Stimulated activated CD8-positive, alpha-beta memory T cell treated with anti-CD3 and anti-CD28 coated beads, Interleukin-15, amount 100 ng/mL, for 4 hours (primary cell): Measurements from ENCODE around the gene CPT1B.
"Not testable (repeated sequence)": the region's sequence is repeated elsewhere in the genome, so short reads cannot be mapped to it uniquely, and the experiment has no call there.

Source experiments
- DNase-seq, 2 donors: peaks; one replicate each; pipeline ENCODE4 v3.0.0-alpha.2; 2020; ENCODE audit warnings: low read depth in 2 of 2

CPT1B gene

DNA sequence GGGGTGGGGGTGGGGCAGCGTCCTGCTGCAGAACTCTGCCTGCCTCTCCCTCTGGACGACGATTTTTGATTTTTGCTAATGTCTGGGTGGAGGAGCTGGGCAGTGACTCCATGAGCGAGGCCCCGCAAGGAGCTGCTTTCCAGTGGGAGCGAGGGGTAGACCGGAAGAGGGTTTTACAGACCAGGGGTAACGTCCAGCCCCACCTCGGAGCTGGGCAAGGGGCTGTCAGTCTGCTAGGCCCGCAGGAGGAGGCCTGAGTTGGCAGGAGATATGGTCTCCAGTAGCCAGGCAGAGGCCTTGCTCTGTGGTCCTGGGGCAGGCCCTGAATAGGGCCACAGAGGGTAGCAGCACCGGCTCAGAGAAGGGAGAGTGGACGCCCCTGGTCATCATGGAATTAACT, 31.4 kb upstream of the CPT1B start:
- DNase-seq = no peak

DNA sequence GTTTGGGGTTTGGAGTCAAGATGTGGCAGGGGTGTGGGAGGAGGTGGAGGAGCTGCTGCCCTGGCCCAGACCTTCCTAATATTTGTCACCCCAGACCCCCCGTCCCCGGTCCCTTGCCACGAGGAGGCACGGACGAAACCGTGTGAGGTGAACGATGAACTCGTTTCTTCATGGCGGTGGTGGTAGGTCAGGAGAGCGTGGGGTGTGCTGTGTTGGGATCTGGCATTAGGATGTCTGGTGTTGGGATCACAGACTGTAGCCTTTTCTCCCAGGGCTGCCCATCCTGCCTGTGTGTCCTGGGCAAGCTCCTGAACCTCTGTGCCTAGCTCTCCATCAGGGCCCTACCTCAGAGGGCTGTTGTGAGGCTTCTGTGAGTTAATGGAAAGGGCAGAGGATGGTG, 30.8 kb upstream of the CPT1B start:
- DNase-seq = no peak

DNA sequence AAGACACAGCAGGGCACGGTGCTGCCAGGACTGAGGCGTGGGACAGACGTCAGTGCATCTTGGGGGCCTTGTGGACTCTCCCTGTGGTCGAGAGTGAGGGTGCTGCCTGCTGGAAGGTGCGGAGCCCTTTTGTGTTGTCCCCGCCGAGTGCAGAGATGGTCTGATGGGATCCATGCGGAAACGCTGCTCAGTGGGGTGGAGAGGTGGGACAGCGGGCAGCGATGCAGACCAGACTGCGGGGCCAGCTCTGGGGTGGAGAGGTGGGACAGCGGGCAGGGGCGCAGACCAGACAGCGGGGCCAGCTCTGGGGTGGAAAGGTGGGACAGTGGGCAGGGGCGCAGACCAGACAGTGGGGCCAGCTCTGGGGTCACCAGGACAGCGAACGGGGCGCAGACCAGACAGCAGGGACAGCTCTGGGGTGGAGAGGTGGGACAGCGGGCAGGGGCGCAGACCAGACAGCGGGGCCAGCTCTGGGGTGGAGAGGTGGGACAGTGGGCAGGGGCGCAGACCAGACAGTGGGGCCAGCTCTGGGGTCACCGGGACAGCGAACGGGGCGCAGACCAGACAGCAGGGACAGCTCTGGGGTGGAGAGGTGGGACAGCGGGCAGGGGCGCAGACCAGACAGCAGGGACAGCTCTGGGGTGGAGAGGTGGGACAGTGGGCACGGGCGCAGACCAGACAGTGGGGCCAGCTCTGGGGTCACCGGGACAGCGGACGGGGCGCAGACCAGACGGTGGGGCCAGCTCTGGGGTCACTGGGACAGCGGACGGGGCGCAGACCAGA, 30.0 kb upstream of the CPT1B start:
- not testable (repeated sequence) for DNase-seq

DNA sequence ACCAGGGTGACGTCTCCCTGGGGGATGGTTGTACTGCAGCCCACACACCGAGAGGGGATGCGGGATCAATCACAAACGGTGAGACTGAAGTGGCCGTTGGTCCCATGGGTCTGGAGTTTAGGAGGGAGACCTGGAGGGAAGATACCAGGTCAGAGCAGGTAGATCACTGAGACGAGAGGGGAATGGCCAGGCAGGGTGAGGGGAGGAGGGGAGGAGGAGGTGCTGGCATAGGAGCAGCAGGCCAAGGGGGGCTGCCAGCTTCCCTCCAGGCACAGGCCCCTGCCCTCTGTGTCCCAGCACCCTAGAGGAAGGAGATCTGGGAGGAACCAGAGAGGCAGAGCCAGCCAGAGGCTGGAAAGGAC, 29.4 kb upstream of the CPT1B start:
- no peak for DNase-seq

DNA sequence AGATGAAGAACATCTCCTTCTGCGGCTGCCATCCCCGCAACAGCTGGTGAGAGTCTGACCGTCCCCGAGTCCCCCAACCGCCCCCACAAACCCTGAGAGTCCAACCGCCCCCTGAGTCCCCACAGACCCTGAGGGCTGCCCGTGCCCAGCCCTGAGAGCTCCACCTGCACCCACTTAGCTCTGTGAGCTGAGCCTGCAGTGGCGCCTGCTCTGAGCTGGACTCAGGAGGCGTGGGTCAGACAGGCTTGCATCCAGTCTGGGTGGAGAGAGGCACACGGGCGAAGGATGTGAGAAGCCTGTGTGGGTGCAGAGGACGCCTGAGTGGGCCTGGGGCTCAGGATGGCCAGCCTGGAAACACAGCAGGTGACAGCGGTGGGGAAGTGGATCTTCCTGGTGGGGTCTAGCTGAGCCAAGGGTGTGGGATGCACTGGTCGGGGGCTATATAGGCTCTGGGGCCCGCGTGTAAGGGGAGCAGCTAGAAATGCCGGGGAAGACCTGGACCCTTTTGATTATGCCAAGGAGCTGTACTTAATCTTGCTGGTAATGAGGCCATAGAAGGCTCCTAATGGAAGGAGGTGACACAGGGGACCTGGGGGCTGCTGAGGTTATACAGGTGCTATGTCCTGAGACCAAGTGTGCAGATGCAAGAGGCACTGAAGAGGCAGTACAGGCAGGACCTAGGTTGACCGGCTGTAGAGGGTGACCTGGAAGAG, 28.9 kb upstream of the CPT1B start:
- no peak for DNase-seq

DNA sequence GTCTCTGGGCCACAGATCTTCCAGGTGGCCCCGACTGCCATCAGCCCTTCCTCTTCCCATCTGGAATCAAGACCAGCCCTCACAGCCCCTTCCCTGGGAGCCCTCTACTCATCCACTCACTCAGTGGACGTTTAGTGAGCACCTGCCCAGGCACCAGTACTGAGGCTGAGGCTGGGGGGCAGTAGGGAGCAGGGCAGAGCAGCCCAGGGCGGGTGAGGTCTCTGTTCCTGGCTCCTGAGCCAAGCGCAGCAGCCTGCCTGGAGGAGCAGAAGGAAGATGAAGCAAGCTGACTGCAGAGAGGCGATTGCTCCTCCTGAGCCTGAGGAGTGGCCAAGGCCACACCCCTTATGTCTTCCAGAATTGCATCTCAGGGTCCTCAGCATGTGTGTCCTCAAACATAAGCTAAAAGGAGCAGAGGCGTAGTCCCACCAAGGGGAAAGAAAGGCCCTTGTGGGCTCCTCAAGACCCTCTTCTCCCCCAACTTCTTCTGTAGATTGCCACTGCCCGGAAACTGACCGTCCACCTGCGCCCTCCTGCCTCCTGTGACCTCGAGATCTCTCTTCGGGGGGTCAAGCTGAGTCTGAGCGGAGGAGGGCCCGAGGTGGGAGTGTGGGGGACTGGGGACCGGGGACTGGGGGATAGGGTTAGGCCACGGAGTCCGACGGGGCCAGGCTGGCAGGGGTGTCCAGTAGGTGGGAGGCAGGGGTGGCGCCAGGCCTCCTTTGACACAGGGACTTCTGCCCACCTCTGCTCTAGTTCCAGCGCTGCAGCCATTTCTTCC, 28.1 kb upstream of the CPT1B start:
- no peak for DNase-seq

DNA sequence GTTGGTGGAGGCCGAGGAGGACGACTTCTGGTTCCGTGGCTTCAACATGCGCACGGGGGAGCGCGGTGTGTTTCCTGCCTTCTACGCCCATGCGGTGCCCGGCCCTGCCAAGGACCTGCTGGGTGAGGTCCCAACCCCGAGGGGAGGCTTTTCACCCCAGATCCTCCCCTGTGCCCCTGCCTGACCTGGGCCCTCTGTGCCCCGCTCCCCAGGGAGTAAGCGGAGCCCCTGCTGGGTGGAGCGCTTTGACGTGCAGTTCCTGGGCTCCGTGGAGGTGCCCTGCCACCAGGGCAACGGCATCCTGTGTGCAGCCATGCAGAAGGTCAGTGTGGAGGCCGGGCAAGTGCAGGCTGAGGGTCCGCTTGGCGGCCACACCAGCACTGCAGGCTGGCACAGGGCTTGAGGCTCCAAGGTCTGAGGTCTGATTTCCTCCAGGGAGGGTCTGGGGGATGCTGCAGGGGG, 27.4 kb upstream of the CPT1B start:
- DNase-seq = no peak

DNA sequence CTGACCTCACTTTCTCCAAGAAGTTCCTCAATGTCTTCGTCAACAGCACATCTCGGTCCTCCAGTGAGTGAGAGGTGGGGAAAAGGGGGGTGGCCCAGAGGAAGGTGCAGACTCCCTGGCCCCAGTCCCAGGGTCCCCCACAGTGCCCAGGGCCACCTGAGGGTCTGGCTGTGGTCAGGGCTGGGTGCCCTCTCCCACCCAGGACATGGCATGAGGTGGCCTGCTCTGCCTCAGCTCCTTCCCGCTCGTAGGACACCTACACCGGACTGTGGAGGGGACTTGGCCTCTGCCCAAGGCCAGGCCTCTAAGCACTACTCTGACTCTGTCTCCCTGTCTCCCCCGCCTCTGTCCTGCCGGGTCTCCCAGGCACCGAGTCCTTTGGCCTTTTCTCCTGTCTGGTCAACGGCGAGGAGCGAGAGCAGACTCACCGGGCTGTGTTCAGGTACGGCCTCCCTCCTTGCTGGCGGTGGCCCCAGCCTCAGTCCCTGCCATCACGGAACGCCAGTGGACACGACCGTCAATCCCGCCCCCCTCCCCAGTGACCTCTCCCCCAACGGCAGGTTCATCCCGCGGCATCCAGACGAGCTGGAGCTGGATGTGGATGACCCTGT, 26.9 kb upstream of the CPT1B start:
- no peak for DNase-seq

DNA sequence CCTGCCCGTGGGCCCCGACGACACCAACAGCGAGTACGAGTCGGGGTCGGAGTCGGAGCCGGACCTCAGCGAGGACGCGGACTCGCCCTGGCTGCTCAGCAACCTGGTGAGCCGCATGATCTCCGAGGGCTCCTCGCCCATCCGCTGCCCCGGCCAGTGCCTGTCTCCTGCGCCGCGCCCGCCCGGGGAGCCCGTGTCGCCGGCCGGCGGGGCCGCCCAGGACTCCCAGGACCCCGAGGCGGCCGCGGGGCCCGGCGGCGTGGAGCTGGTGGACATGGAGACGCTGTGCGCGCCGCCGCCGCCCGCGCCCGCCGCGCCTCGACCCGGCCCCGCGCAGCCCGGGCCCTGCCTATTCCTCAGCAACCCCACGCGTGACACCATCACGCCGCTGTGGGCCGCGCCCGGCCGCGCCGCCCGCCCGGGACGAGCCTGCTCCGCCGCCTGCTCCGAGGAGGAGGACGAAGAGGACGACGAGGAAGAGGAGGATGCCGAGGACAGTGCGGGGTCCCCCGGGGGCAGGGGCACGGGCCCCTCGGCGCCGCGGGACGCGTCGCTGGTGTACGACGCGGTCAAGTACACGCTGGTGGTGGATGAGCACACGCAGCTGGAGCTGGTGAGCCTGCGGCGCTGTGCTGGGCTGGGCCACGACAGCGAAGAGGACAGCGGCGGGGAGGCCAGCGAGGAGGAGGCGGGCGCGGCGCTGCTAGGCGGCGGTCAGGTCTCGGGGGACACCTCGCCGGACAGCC, 26.2 kb upstream of the CPT1B start:
- no peak for DNase-seq

DNA sequence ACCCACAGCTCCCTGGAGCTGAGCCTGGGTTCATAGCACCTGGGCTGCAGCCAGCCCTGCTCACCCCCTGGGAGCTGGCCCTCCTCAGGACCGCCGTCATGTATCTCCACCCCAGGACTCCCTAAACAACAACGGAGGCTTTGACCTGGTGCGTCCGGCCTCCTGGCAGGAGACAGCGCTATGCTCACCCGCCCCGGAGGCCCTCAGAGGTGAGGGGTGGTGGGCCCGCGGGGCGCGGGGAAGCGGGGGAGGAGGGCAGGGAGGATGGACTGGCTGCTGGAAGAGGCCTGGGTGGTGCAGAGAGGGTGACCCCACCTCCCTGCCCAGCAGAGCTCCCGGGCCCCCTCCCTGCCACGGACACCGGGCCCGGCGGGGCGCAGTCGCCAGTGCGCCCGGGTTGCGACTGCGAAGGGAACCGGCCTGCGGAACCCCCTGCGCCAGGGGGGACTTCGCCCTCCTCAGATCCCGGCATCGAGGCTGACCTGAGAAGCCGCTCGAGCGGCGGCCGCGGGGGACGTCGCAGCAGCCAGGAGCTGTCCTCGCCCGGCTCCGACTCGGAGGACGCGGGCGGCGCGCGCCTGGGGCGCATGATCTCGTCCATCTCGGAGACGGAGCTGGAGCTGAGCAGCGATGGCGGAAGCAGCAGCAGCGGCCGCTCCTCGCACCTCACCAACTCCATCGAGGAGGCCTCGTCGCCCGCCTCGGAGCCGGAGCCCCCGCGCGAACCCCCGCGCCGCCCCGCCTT, 25.5 kb upstream of the CPT1B start:
- DNase-seq = no peak

DNA sequence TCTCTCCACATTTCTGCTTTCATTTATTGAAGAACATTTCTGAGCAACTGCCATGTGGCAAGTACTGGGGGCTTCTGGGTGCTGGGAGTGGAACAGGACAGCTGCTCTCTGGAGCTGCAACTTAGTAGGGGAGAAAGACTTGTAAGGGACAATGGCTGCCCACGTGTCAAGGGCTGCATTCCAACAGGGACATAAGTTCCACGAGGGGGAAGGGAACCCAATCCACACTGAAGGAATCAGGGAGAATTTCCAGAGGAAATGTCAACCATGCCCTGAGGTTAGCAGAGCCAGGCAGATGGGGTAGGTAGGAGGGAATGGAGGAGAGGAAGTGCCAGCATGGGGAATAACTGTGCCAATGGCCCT, 24.1 kb upstream of the CPT1B start:
- DNase-seq = no peak

DNA sequence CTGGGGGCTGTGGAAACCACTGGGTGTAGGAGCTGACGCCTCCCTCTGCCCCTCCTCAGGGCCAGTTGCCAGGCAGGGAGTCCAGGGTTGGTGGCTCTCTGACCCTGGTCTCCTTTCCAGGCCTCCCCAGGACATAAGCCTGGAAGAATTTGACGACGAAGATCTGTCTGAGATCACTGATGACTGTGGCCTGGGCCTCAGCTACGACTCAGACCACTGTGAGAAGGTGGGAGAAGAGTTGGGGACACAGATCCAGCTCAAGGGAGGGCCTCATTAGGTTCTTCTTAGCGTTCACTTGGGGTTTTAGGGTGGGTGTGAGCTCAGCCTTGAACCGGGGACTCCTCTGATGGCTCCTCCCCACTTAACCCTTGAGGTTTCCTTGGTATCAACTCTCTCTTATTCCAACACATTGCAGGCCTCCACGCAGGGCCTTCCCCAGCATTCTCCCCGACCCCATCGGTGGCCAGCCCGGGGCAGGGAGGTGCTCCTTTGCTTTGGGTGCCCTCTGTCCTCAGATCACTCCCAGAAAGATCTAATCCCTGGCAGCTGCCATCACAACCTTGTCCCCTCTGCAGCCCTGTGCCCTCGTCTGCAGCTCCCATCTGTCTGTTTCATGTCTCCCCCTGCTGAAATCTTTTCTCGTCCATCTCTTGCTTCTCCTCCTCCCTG, 23.6 kb upstream of the CPT1B start:
- DNase-seq = no peak

DNA sequence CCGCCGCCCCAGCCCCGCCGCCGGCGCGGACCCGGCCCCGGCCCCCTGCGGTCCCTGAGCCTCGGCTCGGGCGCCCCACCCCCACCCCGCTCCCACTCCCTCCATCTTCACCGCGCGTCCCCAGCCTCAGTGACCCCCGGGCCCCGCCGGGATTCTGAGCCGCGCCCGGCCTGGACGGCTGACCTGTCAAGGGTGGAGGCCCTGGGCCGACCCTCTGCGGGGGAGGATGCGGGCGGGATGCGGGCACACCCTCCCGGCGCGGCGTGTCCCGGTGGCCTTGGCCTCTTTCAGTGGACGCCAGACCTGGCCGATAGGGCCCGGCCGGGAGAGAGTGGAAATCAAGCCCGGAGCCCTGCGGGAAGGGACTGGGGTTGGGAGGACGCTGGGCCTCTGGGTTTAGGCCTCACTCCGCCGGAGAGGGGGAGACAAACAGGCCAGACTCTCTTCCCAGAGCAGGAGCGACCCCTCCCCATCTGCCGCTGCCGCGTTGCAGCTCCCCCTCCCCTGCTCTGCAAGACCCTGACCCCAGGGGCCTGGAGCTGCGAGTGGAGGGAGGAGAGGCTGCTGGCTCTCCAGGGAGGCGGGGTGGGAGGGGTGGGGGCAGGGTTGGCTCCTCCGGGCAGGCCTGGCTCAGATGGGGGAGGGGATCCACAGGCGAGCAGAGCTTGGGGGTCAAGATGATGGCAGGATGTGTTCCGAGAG, 22.9 kb upstream of the CPT1B start:
- DNase-seq = no peak

DNA sequence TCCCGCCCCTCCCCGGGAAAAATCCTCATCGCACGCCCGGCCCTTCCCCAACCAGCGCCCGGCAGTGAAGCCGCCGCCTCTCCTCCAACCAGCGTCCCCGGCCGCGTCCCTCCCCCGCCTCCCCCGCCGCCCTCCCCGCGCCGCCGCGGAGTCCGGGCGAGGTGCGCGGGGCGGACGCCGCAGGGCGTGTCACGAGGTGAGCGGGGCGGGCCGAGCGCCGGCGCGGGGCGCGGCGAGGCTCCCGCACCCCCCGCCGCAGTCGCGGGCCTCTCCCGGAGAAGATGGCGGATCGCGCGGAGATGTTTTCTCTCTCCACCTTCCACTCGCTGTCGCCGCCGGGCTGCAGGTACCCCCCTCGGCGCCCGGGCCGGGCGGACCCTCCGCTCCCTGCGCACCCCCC, 22.3 kb upstream of the CPT1B start, which contains the start of gene MAPK8IP2:
Gene MAPK8IP2, plus strand, starts transcription at position 256 of the 400 bp plus-strand sequence. Its CDS starts 26 bp downstream, at position 282.
- DNase-seq = no peak

DNA sequence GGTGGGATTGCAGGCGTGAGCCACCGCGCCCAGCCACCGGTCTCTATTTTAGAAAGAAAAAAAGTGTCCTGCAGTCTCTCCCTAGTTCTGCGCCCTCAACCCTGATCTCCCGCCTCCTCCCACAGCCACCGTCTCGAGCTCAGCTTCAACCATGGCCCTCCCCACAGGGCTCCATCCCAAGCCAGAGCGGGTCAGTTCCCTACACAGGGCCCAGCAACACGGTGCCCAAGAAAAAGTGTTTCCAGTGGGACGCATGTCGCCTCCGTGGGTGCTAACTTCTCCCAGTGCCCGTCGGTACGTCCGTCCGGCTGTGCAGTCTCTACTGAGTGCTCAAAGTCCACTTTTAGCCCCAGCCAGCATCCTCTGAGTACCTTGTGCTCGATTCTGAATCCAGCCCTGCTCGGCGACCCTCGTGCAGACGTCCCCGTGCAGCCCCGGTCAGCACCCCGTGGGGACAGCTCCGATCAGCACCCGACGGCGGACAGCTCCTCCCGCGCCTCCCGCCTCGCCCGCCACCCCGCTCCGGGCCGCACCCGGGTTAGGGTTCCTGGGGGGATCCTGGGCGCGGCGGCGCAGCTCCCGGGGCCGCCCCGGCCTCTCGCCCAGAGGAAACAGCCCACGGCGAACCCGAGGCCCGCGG, 21.7 kb upstream of the CPT1B start:
- no peak for DNase-seq

DNA sequence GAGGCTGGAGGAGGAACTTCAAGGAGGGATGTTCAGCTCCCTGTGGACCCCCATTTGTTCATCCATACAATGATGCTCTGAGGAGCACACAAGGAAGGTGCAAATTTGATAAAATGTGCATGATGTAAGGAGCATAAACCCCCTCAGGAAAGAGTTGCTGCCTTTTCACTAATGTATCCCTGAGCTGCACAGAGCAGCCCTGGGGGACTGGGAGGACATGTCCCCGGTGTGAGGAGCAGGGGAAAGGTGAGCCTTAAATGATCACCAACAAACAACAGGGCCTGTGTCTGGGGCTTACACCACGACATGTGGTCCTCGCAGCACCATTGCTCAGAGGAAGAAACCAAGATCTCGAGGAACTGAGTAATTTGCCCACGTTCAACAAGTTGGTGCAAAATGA, 18.9 kb upstream of the CPT1B start:
- no peak for DNase-seq

DNA sequence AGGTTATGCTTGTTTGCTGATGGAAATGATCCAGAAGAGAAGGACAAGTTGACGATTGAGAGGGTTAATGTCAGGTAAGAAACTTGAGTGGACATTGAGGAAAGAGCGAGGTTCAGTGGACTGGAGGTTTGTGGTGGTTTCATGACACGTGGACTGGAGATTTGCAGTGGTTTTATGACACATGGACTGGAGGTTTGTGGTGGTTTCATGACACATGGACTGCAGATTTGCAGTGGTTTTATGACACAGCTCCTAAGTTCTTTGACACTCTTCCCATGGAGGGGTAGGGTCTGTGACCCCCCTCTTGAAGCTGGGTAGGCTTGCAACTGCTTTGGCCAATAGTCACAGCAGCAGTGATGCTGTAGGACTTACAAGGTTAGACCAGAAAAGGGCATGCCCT, 17.0 kb upstream of the CPT1B start:
- DNase-seq = no peak

DNA sequence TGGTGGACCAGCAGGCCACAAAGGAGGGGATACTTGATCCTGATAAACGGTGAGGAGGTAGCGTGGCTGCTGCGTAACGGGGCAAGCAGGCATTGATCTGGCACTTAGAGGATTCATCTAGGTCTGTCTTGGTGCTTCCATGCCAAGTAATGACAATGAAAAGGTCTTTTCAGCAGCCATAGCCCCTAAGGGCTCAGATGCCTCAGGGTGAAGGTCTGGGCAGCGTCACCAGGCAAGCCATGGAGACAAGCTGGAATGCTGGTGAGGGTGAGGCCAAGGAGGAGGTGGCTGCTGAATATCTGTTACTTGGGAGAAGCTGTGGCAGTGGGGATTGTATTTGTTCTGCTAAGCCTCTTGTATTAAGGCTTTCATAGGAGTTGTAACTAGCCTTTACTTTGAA, 9.2 kb upstream of the CPT1B start:
- no peak for DNase-seq

DNA sequence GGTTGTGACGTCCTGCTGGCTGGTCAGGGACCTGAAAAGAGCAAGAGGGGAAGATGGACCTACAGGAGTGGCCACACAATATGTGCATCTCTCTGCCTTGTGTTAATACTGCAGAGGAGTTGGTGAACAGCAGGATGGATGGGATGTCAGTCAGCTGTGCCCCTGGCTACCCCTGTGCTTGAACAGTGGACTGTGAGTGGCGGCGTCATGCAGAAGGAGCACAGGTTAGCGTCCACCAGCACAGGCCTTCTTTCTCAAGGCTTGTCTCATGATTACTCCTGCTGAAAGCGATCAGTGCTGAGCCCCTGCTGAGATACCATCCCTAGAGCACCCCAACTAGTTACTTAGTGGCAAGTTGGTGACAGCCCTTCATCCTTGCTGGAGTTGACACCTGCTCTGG, 8.2 kb upstream of the CPT1B start:
- no peak for DNase-seq
